GM19463 (cell line): ENCODE measurements around the gene CHMP1A.
"Not testable (repeated sequence)": the region's sequence is repeated elsewhere in the genome, so short reads cannot be mapped to it uniquely, and the experiment has no call there.

Experiments
- ATAC-seq: cut with Tn5 transposase; IDR thresholded peaks from one replicate; pipeline ENCODE4 v1.9.1; 2021; ENCODE audit warnings: mild to moderate bottlenecking, moderate library complexity; ENCODE audit not compliant: unreplicated experiment

The CHMP1A gene

GRCh38 chr16:89657442-89658220 is at the start of gene CHMP1A, which contains the start of gene SPATA33:
TSS of gene CHMP1A (minus strand) at chr16:89657708. CDS start at chr16:89657588, 120 bp downstream.
TSS of gene SPATA33 (plus strand) at chr16:89657836. CDS start at chr16:89657912, 76 bp downstream.
- ATAC-seq: peak; percentile 92

GRCh38 chr16:89706518-89707260 is 49.2 kb upstream of the CHMP1A start:
- ATAC-seq: no peak

- ATAC-seq: no peak
Observed at GRCh38 chr16:89705006-89705405, 47.5 kb upstream of the CHMP1A start.

GRCh38 chr16:89704281-89704680 is 46.8 kb upstream of the CHMP1A start:
- ATAC-seq: no peak

GRCh38 chr16:89701425-89702406 is 44.2 kb upstream of the CHMP1A start, which contains the start of gene SPATA2L:
TSS of gene SPATA2L (minus strand) at chr16:89701705. CDS start at chr16:89701232, 473 bp downstream.
- ATAC-seq: peak; percentile 63

- ATAC-seq: no peak
Observed at GRCh38 chr16:89700649-89701424, 43.3 kb upstream of the CHMP1A start.

- ATAC-seq: peak; percentile 39
Observed at GRCh38 chr16:89700100-89700648, 42.7 kb upstream of the CHMP1A start.

GRCh38 chr16:89699629-89700099 is 42.2 kb upstream of the CHMP1A start:
- ATAC-seq: not testable (repeated sequence)

GRCh38 chr16:89698717-89699116 is 41.2 kb upstream of the CHMP1A start:
- ATAC-seq: not testable (repeated sequence)

- no peak for ATAC-seq
Observed at GRCh38 chr16:89697616-89698331, 40.3 kb upstream of the CHMP1A start.

- no peak for ATAC-seq
Observed at GRCh38 chr16:89697161-89697615, 39.7 kb upstream of the CHMP1A start.

GRCh38 chr16:89696670-89697128 is 39.2 kb upstream of the CHMP1A start:
- no peak for ATAC-seq

- ATAC-seq: no peak
Observed at GRCh38 chr16:89695875-89696669, 38.6 kb upstream of the CHMP1A start.

GRCh38 chr16:89695086-89695874 is 37.8 kb upstream of the CHMP1A start:
- ATAC-seq: no peak

- ATAC-seq: not testable (repeated sequence)
Observed at GRCh38 chr16:89694784-89695085, 37.2 kb upstream of the CHMP1A start.

GRCh38 chr16:89693931-89694783 is 36.6 kb upstream of the CHMP1A start:
- ATAC-seq: no peak
